Measurements from ENCODE around the gene DPEP1. TPM values are rescaled to one million over a fixed set of nuclear protein-coding genes. Genes with fewer than 3 reads are reported as not detected.
A peak's percentile ranks its signal among the peaks of the same experiment; 100 is the strongest.

The DPEP1 gene
- not detected for total RNA-seq

GRCh38 chr16:89613231-89613953, at the start of gene DPEP1:
DPEP1 (plus strand) TSS chr16:89613642; CDS start chr16:89630411, 16,769 bp downstream.
- ATAC-seq (no peak), DNase-seq (no peak)
- H3K27ac Mint-ChIP-seq = no peak within 1 kb of the TSS
- peaks cover 6% of the 10 kb centered on the region for H3K9me3 Mint-ChIP-seq
- intact Hi-C loops (cut with micrococcal nuclease) = no loop called here
- no peaks in the 10 kb centered on the region for H3K27me3 Mint-ChIP-seq
- H3K4me1 Mint-ChIP-seq (ENCODE audit: low read depth) = peaks cover 13% of the 10 kb centered on the region
- ChIA-PET CTCF (no interaction called here), POLR2A (interaction anchor here (0.7 to 1.0 kb wide), 2 partner anchors 8 to 18 kb away, joined by 3 to 4 read pairs; no protein-coding TSS in a partner anchor)
- H3K4me3 Mint-ChIP-seq = no peak within 1 kb of the TSS
- no peak for TF ChIP-seq CTCF (IDR thresholded peaks at IDR 0.05)
- H3K36me3 Mint-ChIP-seq (ENCODE audit: low read depth) = no peaks in the 10 kb centered on the region

GRCh38 chr16:89564476-89565255, 48.8 kb upstream of the DPEP1 start:
- H3K4me3 Mint-ChIP-seq = peak overlapping the region; percentile 91

GRCh38 chr16:89565256-89565505, 48.3 kb upstream of the DPEP1 start:
- CTCF ChIA-PET = interaction anchor here (0.6 to 1.6 kb wide), 7 partner anchors 9 to 318 kb away, joined by 3 to 6 read pairs (median 5); partner anchors contain the start of genes CHMP1A, CPNE7 and SPATA33
- Mint-ChIP-seq H3K36me3 (ENCODE audit: low read depth) (peaks cover 44% of the 10 kb centered on the region), H3K27ac (peak overlapping the region; percentile 34), H3K4me1 (ENCODE audit: low read depth) (peaks cover 43% of the 10 kb centered on the region), H3K4me3 (peak overlapping the region; percentile 50), H3K27me3 (no peaks in the 10 kb centered on the region), H3K9me3 (no peaks in the 10 kb centered on the region)
- POLR2A ChIA-PET = interaction anchor here (0.7 to 3.1 kb wide), 10 partner anchors 8 to 250 kb away, joined by 3 to 11 read pairs (median 4); partner anchors contain the start of gene CPNE7
- intact Hi-C loops (cut with micrococcal nuclease) = no loop called here
- ATAC-seq (no peak), DNase-seq (no peak)
- no peak for TF ChIP-seq CTCF (IDR thresholded peaks at IDR 0.05)

More at GRCh38 chr16:89564476-89565255, 48.8 kb upstream of the DPEP1 start:
- no peak for ATAC-seq
- ChIA-PET POLR2A (interaction anchor here (0.7 to 3.1 kb wide), 19 partner anchors 9 to 759 kb away, joined by 3 to 12 read pairs (median 4); partner anchors contain the start of genes CHMP1A, CPNE7, SPATA33 and SPG7), CTCF (interaction anchor here (1.0 to 1.6 kb wide), 5 partner anchors 11 to 248 kb away, joined by 3 to 6 read pairs (median 5); partner anchors contain the start of genes CHMP1A, CPNE7 and SPATA33)
- no peak for TF ChIP-seq CTCF (IDR thresholded peaks at IDR 0.05)
- H3K27me3 Mint-ChIP-seq = no peaks in the 10 kb centered on the region
- intact Hi-C loops (cut with micrococcal nuclease) = no loop called here
- H3K9me3 Mint-ChIP-seq = no peaks in the 10 kb centered on the region
- DNase-seq = peak; percentile 26
- peak overlapping the region; percentile 68 for H3K27ac Mint-ChIP-seq
- H3K4me1 Mint-ChIP-seq (ENCODE audit: low read depth) = peaks cover 44% of the 10 kb centered on the region
- peaks cover 44% of the 10 kb centered on the region for H3K36me3 Mint-ChIP-seq (ENCODE audit: low read depth)

GRCh38 chr16:89565506-89566372, 47.7 kb upstream of the DPEP1 start:
- DNase-seq (peak; percentile 73), ATAC-seq (peak; percentile 55)
- peaks cover 42% of the 10 kb centered on the region for H3K36me3 Mint-ChIP-seq (ENCODE audit: low read depth)
- no peaks in the 10 kb centered on the region for H3K27me3 Mint-ChIP-seq
- peaks cover 43% of the 10 kb centered on the region for H3K4me1 Mint-ChIP-seq (ENCODE audit: low read depth)
- no peaks in the 10 kb centered on the region for H3K9me3 Mint-ChIP-seq
- peak overlapping the region; percentile 50 for H3K4me3 Mint-ChIP-seq
- intact Hi-C loops (cut with micrococcal nuclease) = no loop called here
- ChIA-PET CTCF (interaction anchor here (0.6 to 1.6 kb wide), 7 partner anchors 10 to 318 kb away, joined by 3 to 6 read pairs (median 5); partner anchors contain the start of genes CHMP1A, CPNE7 and SPATA33), POLR2A (interaction anchor here (0.7 to 3.1 kb wide), 12 partner anchors 7 to 251 kb away, joined by 3 to 11 read pairs (median 3); partner anchors contain the start of gene CPNE7)
- peak; percentile 68 for TF ChIP-seq CTCF (IDR thresholded peaks at IDR 0.05)
- peak overlapping the region; percentile 73 for H3K27ac Mint-ChIP-seq

All from activated CD8-positive, alpha-beta T cell treated with anti-CD3 and anti-CD28 coated beads for 36 hours (primary cell).